ENCODE measurements around the gene CNTRL. TPM values are rescaled to one million over a fixed set of nuclear protein-coding genes. Genes with fewer than 3 reads are reported as not detected.
A peak's percentile ranks its signal among the peaks of the same experiment; 100 is the strongest.

The CNTRL gene
- polyA plus RNA-seq, 1 experiment: 8.3 TPM

DNA sequence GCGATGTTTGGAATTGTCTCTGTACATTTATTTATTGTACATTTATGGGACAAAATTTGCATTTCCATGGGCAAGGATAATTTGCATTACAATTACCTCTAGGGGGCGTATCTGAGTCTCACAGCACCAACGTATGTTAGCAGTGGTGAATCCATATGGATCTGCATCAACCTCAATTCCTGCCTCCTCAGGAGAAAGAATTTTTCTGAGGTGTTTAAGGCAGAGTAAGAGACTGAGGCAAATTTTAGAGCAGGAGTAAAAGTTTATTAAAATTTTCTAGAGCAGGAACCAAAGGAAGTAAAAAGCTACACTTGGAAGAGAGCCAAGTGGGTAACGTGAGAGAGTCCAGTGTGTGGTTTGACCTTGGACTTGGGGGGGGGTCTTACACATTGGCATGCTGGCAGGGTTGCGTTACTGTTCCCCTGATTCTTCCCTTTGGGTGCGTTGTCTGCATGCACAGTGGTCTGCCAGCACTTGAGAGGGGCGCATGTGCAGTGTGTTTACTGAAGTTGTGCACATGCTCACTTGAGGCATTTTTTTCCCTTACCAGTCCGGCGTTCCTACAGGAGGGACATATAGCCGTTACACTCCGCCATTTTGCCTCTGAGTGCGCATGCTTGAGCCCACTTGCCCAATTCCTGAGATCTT, 147.9 kb downstream of the CNTRL start:
- Histone ChIP-seq H3K27me3 (ENCODE audit: control insufficient read depth, insufficient read depth, low read length) (no peaks in the 10 kb centered on the region), H3K27ac (ENCODE audit: low read depth, low read length) (no peak overlapping the region), H3K9me3 (ENCODE audit: control insufficient read depth, insufficient read depth, low read length) (no peaks in the 10 kb centered on the region), H3K4me3 (ENCODE audit: low read depth, low read length) (no peak overlapping the region)
- DNase-seq (ENCODE audit: low read depth, low spot score): no peak
- CTCF ChIA-PET: interaction anchor here (0.6 to 2.3 kb wide), 17 partner anchors 9 to 217 kb away, joined by 3 to 13 read pairs (median 5); partner anchors contain the start of gene GSN
- POLR2A ChIA-PET: no interaction called here
- peak; percentile 76 for TF ChIP-seq CTCF (IDR thresholded peaks at IDR 0.05; ENCODE audit: low read depth, low read length)

- H3K27me3 ChIP-seq (ENCODE audit: control insufficient read depth, insufficient read depth, low read length): no peaks in the 10 kb centered on the region
- DNase-seq (ENCODE audit: low read depth, low spot score): no peak
- POLR2A ChIA-PET: interaction anchor here (0.7 kb wide), 1 partner anchor 43 kb away, joined by 8 read pairs; the partner anchor contains the start of gene GSN
- H3K27ac ChIP-seq (ENCODE audit: low read depth, low read length): no peak overlapping the region
- TF ChIP-seq CTCF (IDR thresholded peaks at IDR 0.05; ENCODE audit: low read depth, low read length): no peak
- CTCF ChIA-PET: interaction anchor here (0.7 to 1.9 kb wide), 4 partner anchors 9 to 113 kb away, joined by 4 to 6 read pairs (median 5); no protein-coding TSS in a partner anchor
- H3K4me3 ChIP-seq (ENCODE audit: low read depth, low read length): no peak overlapping the region
- H3K9me3 ChIP-seq (ENCODE audit: control insufficient read depth, insufficient read depth, low read length): no peaks in the 10 kb centered on the region
Observed at GRCh38 chr9:121225240-121225639, 150.5 kb downstream of the CNTRL start.

GRCh38 chr9:121226175-121226574, 151.4 kb downstream of the CNTRL start:
- CTCF ChIA-PET: interaction anchor here (0.8 to 2.1 kb wide), 5 partner anchors 8 to 173 kb away, joined by 3 to 10 read pairs (median 6); no protein-coding TSS in a partner anchor

More at GRCh38 chr9:121226175-121226574, 151.4 kb downstream of the CNTRL start:
- POLR2A ChIA-PET: interaction anchor here (0.5 to 0.8 kb wide), 2 partner anchors 45 to 239 kb away, joined by 3 to 10 read pairs; no protein-coding TSS in a partner anchor
- no peak overlapping the region for H3K4me3 ChIP-seq (ENCODE audit: low read depth, low read length)
- DNase-seq (ENCODE audit: low read depth, low spot score): no peak
- H3K9me3 ChIP-seq (ENCODE audit: control insufficient read depth, insufficient read depth, low read length): no peaks in the 10 kb centered on the region
- TF ChIP-seq CTCF (IDR thresholded peaks at IDR 0.05; ENCODE audit: low read depth, low read length): no peak
- H3K27me3 ChIP-seq (ENCODE audit: control insufficient read depth, insufficient read depth, low read length): no peaks in the 10 kb centered on the region
- H3K27ac ChIP-seq (ENCODE audit: low read depth, low read length): no peak overlapping the region

Small RNA genes within 50 kb of the gene (small RNA-seq; reads per million reads assigned to genes)
- not detected for gene RN7SL181P (ENCODE audit: insufficient read length, low read depth)

Other genes with a start within 250 kb of the CNTRL start
- 43.2 and 57.6 TPM in 2 replicates for gene PSMD5, start 232.0 kb upstream of the CNTRL start, polyA plus RNA-seq (2011; rRNA removed)
- gene PHF19, start 197.8 kb upstream of the CNTRL start, polyA plus RNA-seq (2011; rRNA removed): 20.4 and 30.5 TPM in 2 replicates
- 3.7 and 4.0 TPM in 2 replicates for gene TRAF1, start 148.2 kb upstream of the CNTRL start, polyA plus RNA-seq (2011; rRNA removed)
- gene C5, start 24.7 kb upstream of the CNTRL start, polyA plus RNA-seq (2011; rRNA removed): 2.0 and 2.2 TPM in 2 replicates
- gene RAB14, start 126.9 kb downstream of the CNTRL start, polyA plus RNA-seq (2011; rRNA removed): 36.1 and 40.3 TPM in 2 replicates
- 421 and 565 TPM in 2 replicates for gene GSN, start 193.2 kb downstream of the CNTRL start, polyA plus RNA-seq (2011; rRNA removed)